ENCODE results near the gene DMPK. TPM values are rescaled to one million over a fixed set of nuclear protein-coding genes. Genes with fewer than 3 reads are reported as not detected.

Gene DMPK
- total and polyA plus RNA-seq, 2 experiments from 2014 or later = 25.2 to 46.0 TPM

DNA sequence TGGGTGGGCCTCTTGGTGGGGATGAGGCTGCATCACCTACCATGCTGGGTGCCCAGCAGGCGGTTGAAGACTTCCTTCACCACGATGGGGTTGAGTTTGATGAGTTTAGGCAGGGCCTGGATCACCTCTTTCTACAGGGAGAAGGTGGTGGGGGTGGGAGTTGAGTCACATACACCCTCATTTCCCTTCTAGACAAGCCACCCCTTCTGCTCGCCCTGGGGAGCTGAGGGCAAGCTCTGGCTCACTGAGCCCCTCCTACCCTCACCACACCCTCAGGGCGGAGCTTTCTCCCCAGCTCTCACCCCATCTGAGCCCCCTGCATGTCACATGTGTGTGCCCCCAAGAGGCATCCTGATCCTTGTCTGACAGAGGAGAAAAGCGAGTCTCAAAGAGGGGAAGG is 40.4 kb upstream of the DMPK start:
- H3K27me3 ChIP-seq = no peaks in the 10 kb centered on the region
- no peaks in the 10 kb centered on the region for H3K9me3 ChIP-seq (ENCODE audit: low read depth)
- no peak overlapping the region for H3K4me2 ChIP-seq
- H3K4me1 ChIP-seq (ENCODE audit: insufficient read depth) = no peaks in the 10 kb centered on the region
- H3K36me3 ChIP-seq (replicated peaks; ENCODE audit: insufficient read depth, low read depth) = no peaks in the 10 kb centered on the region
- no peaks in the 10 kb centered on the region for H3K9me2 ChIP-seq (replicated peaks; ENCODE audit: insufficient read depth)
- 96% methylated on average over 5 of the region's 5 CpGs for WGBS (ENCODE audit: low lambda C conversion rate, missing lambda C conversion rate)
- H3K27ac ChIP-seq = no peak overlapping the region
- no peak overlapping the region for H2AFZ ChIP-seq
- H3K79me2 ChIP-seq = no peaks in the 10 kb centered on the region
- H4K20me1 ChIP-seq (ENCODE audit: insufficient read depth, poor library complexity, severe bottlenecking) = no peaks in the 10 kb centered on the region
- no peak overlapping the region for H3K4me3 ChIP-seq
- DNase-seq (ENCODE audit: low spot score) = no peak
- TF ChIP-seq EZH2phosphoT487 (IDR thresholded peaks at IDR 0.05; ENCODE audit: low read depth, severe bottlenecking, unreplicated experiment) (no peak), EZH2 (IDR thresholded peaks at IDR 0.05; ENCODE audit: borderline replicate concordance) (no peak)
- TF ChIP-seq, protein P1, sequence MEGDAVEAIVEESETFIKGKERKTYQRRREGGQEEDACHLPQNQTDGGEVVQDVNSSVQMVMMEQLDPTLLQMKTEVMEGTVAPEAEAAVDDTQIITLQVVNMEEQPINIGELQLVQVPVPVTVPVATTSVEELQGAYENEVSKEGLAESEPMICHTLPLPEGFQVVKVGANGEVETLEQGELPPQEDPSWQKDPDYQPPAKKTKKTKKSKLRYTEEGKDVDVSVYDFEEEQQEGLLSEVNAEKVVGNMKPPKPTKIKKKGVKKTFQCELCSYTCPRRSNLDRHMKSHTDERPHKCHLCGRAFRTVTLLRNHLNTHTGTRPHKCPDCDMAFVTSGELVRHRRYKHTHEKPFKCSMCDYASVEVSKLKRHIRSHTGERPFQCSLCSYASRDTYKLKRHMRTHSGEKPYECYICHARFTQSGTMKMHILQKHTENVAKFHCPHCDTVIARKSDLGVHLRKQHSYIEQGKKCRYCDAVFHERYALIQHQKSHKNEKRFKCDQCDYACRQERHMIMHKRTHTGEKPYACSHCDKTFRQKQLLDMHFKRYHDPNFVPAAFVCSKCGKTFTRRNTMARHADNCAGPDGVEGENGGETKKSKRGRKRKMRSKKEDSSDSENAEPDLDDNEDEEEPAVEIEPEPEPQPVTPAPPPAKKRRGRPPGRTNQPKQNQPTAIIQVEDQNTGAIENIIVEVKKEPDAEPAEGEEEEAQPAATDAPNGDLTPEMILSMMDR (IDR thresholded peaks at IDR 0.05; ENCODE audit: poor library complexity) = no peak

DNA sequence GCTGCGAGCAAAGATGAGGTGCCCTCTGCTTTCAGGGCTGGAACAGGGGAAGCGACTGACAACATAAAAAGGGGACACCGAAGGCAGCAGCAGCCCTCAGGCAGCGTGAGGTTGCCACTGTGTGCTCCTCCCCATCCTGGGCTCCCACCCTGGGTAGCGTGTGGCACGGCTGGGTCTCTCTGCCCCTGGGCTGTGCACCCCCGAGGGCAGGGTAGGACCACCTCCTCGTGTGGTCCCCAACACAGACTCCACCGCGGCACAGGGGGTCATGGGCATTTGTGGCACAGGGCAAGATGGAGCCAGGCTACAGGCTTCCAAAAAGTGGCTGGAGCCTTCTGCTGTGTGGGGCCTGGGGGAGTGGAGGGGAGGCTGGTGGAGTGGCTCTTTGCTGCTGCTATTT is 39.3 kb upstream of the DMPK start:
- Histone ChIP-seq H3K4me3 (no peak overlapping the region), H4K20me1 (ENCODE audit: insufficient read depth, poor library complexity, severe bottlenecking) (no peaks in the 10 kb centered on the region), H2AFZ (no peak overlapping the region), H3K36me3 (replicated peaks; ENCODE audit: insufficient read depth, low read depth) (no peaks in the 10 kb centered on the region), H3K79me2 (no peaks in the 10 kb centered on the region), H3K9me2 (replicated peaks; ENCODE audit: insufficient read depth) (no peaks in the 10 kb centered on the region), H3K27ac (no peak overlapping the region), H3K27me3 (no peaks in the 10 kb centered on the region), H3K4me1 (ENCODE audit: insufficient read depth) (no peaks in the 10 kb centered on the region), H3K9me3 (ENCODE audit: low read depth) (no peaks in the 10 kb centered on the region), H3K4me2 (no peak overlapping the region)
- TF ChIP-seq, protein P1 (IDR thresholded peaks at IDR 0.05; ENCODE audit: poor library complexity) = no peak
- WGBS (ENCODE audit: low lambda C conversion rate, missing lambda C conversion rate) = 95% methylated on average over 10 of the region's 10 CpGs
- no peak for DNase-seq (ENCODE audit: low spot score)

DNA sequence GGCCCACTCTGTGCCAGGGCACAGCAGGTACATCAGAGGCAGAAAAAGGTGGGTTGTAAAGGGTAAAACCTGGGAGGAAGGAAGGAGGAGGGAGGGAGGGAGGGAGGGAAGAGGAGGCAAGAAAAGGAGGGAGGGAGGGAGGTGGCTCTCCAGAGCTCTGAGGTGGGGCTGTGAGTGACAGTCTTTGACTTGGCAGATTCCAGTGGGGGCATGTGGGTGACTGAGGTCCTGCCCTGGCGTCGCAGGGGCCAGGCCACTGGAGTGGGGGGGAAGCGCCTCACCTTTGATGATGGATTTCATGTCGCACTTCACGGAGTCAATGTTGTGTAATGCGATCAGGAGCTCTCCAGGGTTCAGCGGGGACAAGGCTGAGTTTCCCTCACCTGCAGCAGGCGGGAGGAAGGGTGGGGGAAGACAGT is 38.8 kb upstream of the DMPK start:
- Histone ChIP-seq H3K4me3 (no peak overlapping the region), H3K27ac (no peak overlapping the region), H4K20me1 (ENCODE audit: insufficient read depth, poor library complexity, severe bottlenecking) (no peaks in the 10 kb centered on the region), H3K79me2 (no peaks in the 10 kb centered on the region), H3K27me3 (no peaks in the 10 kb centered on the region), H3K4me1 (ENCODE audit: insufficient read depth) (peaks cover under 1% of the 10 kb centered on the region), H3K4me2 (no peak overlapping the region), H2AFZ (no peak overlapping the region), H3K9me2 (replicated peaks; ENCODE audit: insufficient read depth) (no peaks in the 10 kb centered on the region), H3K9me3 (ENCODE audit: low read depth) (no peaks in the 10 kb centered on the region), H3K36me3 (replicated peaks; ENCODE audit: insufficient read depth, low read depth) (no peaks in the 10 kb centered on the region)
- no peak for DNase-seq (ENCODE audit: low spot score)
- 89% methylated on average over 8 of the region's 8 CpGs for WGBS (ENCODE audit: low lambda C conversion rate, missing lambda C conversion rate)
- TF ChIP-seq, protein P1 (IDR thresholded peaks at IDR 0.05; ENCODE audit: poor library complexity) = no peak
- TF ChIP-seq EZH2 (IDR thresholded peaks at IDR 0.05; ENCODE audit: borderline replicate concordance) (no peak), EZH2phosphoT487 (IDR thresholded peaks at IDR 0.05; ENCODE audit: low read depth, severe bottlenecking, unreplicated experiment) (no peak)
